Natural killer cell (primary cell): ENCODE results near the gene CACNA1C. TPM values are rescaled to one million over a fixed set of nuclear protein-coding genes. Genes with fewer than 3 reads are reported as not detected.

Source experiments
- ATAC-seq, 3 donors: fragments of 150-1000 bp in 2 of 3; fragments of 200-7000 bp in 1 of 3; cut with Tn5 transposase; 1 replicate in 1 of 3; 2 replicates in 2 of 3; pipeline ENCODE4 v1.10.0; 2021; ENCODE audit warnings: mild to moderate bottlenecking in 2 of 3, moderate library complexity in 2 of 3
- DNase-seq, 2 donors: peaks; one replicate each; pipeline versions ENCODE4 v3.0.0 to v3.0.0-alpha.2; 2013 to 2021; ENCODE audit warnings: mixed read lengths in 1 of 2
- H3K27ac ChIP-seq: one replicate; pipeline ENCODE4 v1.5.1; 2013; ENCODE audit warnings: mild to moderate bottlenecking, low read length
- H3K27me3 ChIP-seq: one replicate; pipeline ENCODE4 v1.6.1; 2013; ENCODE audit warnings: low read length; ENCODE audit not compliant: control insufficient read depth, insufficient read depth
- H3K36me3 ChIP-seq: one replicate; pipeline ENCODE4 v1.6.1; 2013; ENCODE audit warnings: low read length; ENCODE audit not compliant: control insufficient read depth, insufficient read depth
- H3K4me1 ChIP-seq: one replicate; pipeline ENCODE4 v1.6.1; 2013; ENCODE audit warnings: low read length; ENCODE audit not compliant: control insufficient read depth, insufficient read depth
- H3K4me3 ChIP-seq: one replicate; pipeline ENCODE4 v1.5.1; 2013; ENCODE audit warnings: low read length
- H3K9me3 ChIP-seq: one replicate; pipeline ENCODE4 v1.6.1; 2013; ENCODE audit warnings: low read length; ENCODE audit not compliant: control insufficient read depth, insufficient read depth
- H3K27ac Mint-ChIP-seq, 2 donors: one replicate each; pipeline ENCODE4 v1.8.0; 2022; ENCODE audit warnings: mild to moderate bottlenecking in 2 of 2, mixed read lengths in 2 of 2, moderate library complexity in 1 of 2
- H3K27me3 Mint-ChIP-seq, 2 donors: one replicate each; pipeline ENCODE4 v1.8.0; 2022; ENCODE audit warnings: low read depth in 2 of 2, mixed read lengths in 2 of 2
- H3K36me3 Mint-ChIP-seq: one replicate; pipeline ENCODE4 v1.8.0; 2022; ENCODE audit warnings: mixed read lengths
- H3K4me1 Mint-ChIP-seq, 2 donors: one replicate each; pipeline ENCODE4 v1.8.0; 2022; ENCODE audit warnings: mixed read lengths in 2 of 2
- H3K4me3 Mint-ChIP-seq: one replicate; pipeline ENCODE4 v1.8.0; 2022; ENCODE audit warnings: mild to moderate bottlenecking, moderate library complexity, mixed read lengths
- H3K9me3 Mint-ChIP-seq, 2 donors: one replicate each; pipeline ENCODE4 v1.8.0; 2022; ENCODE audit warnings: mixed read lengths in 2 of 2
- WGBS: methylation state at CpG from one replicate; pipeline ENCODE4 v1.1.7; 2013; ENCODE audit warnings: missing lambda C conversion rate; ENCODE audit not compliant: insufficient coverage; 5-methylcytosine and 5-hydroxymethylcytosine counted together
- intact Hi-C: fragments of 100-400 bp; cut with micrococcal nuclease; formaldehyde crosslinking; loops from one replicate; pipeline ENCODE4 v1.14.2; 2022
- total RNA-seq, 4 donors: library from RNA; stranded (reverse); fragments of 120-200 nt in 1 of 4; gene quantifications; one replicate each; pipeline versions ENCODE4 v1.2.3 to v1.2.4, GENCODE V29; 2013 to 2022
- TF ChIP-seq, protein P1 (sequence below): fragments of 200-600 bp; IDR thresholded peaks from one replicate; pipeline ENCODE4 v1.8.0; 2022; ENCODE audit warnings: antibody characterized with exemption

Gene CACNA1C
- total RNA-seq, 3 donors from 2014 or later (not counting 1 experiment from before 2014, with no cell fraction given): 0.07 to 0.35 (median 0.08) TPM

DNA sequence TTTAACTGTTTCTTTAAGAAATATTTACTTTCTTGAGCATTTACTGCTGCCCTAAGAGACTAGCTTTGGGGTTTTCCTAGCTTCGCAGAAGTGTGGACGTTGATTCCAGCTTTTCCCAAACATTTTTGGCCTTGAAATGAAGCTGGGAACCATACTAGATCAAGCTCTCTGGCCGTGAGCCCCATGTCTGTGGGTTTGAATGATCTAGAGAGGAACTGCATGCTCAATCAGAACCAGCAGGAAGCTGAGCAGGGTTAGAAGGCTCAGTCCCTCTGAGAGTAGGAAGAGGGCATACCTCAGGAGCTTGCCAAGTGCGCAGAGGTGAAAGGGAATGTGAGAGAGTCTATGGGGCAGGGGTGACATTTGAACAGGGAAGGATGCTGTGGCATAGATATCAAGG lies 292.1 kb downstream of the CACNA1C start:
- DNase-seq (no peak), ATAC-seq (no peak)
- 46% methylated on average over 4 of the region's 4 CpGs for WGBS

DNA sequence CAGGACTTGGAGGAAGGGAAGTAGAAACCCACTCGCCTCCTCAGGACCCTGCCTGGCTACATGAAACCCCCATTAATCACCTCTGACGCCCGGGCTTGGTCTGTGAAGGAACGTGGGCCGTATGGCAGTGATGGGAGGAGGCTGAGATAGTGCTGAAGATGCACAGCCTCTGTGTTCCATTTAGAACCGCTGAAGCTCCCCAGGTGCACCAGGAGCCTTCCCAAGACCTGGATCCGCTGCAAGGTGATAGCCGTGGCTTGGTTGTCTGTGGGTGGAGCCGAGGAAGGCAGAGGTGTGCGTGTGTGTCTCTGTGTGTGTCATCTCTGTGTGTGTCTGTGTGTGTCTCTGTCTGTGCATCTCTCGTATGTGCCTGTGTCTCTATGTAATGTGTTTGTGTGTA lies 293.1 kb downstream of the CACNA1C start:
- no peaks in the 10 kb centered on the region for H3K36me3 ChIP-seq
- H3K4me3 Mint-ChIP-seq: no peak overlapping the region
- intact Hi-C loops: no loop called here
- no peaks in the 10 kb centered on the region for H3K9me3 ChIP-seq
- DNase-seq (no peak), ATAC-seq (no peak)
- H3K4me3 ChIP-seq: no peak overlapping the region
- H3K27me3 ChIP-seq: no peaks in the 10 kb centered on the region
- H3K27ac ChIP-seq: no peak overlapping the region
- H3K4me1 Mint-ChIP-seq: no peaks in the 10 kb centered on the region
- WGBS: 91% methylated on average over 10 of the region's 11 CpGs
- H3K36me3 Mint-ChIP-seq: no peaks in the 10 kb centered on the region
- TF ChIP-seq, protein P1, sequence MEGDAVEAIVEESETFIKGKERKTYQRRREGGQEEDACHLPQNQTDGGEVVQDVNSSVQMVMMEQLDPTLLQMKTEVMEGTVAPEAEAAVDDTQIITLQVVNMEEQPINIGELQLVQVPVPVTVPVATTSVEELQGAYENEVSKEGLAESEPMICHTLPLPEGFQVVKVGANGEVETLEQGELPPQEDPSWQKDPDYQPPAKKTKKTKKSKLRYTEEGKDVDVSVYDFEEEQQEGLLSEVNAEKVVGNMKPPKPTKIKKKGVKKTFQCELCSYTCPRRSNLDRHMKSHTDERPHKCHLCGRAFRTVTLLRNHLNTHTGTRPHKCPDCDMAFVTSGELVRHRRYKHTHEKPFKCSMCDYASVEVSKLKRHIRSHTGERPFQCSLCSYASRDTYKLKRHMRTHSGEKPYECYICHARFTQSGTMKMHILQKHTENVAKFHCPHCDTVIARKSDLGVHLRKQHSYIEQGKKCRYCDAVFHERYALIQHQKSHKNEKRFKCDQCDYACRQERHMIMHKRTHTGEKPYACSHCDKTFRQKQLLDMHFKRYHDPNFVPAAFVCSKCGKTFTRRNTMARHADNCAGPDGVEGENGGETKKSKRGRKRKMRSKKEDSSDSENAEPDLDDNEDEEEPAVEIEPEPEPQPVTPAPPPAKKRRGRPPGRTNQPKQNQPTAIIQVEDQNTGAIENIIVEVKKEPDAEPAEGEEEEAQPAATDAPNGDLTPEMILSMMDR: no peak
- no peaks in the 10 kb centered on the region for H3K9me3 Mint-ChIP-seq
- H3K4me1 ChIP-seq: peaks cover 5% of the 10 kb centered on the region
- no peak overlapping the region for H3K27ac Mint-ChIP-seq
- peaks cover 3 to 10% of the 10 kb centered on the region in 2 donors for H3K27me3 Mint-ChIP-seq

More for the DNA sequence above, 292.1 kb downstream of the CACNA1C start:
- H3K27ac Mint-ChIP-seq: no peak overlapping the region
- Histone ChIP-seq H3K4me3 (no peak overlapping the region), H3K4me1 (peaks cover 5% of the 10 kb centered on the region), H3K27me3 (no peaks in the 10 kb centered on the region), H3K36me3 (no peaks in the 10 kb centered on the region), H3K9me3 (no peaks in the 10 kb centered on the region), H3K27ac (no peak overlapping the region)
- H3K36me3 Mint-ChIP-seq: no peaks in the 10 kb centered on the region
- TF ChIP-seq, protein P1: no peak
- no peak overlapping the region for H3K4me3 Mint-ChIP-seq
- H3K27me3 Mint-ChIP-seq: peaks cover 3 to 10% of the 10 kb centered on the region in 2 donors
- H3K9me3 Mint-ChIP-seq: no peaks in the 10 kb centered on the region
- intact Hi-C loops: no loop called here
- H3K4me1 Mint-ChIP-seq: no peaks in the 10 kb centered on the region

GRCh38 chr12:2346416-2346815 lies 293.6 kb downstream of the CACNA1C start:
- 85% methylated on average over 5 of the region's 5 CpGs for WGBS
- ATAC-seq: no peak

More at GRCh38 chr12:2346416-2346815, 293.6 kb downstream of the CACNA1C start:
- no peaks in the 10 kb centered on the region for H3K9me3 Mint-ChIP-seq
- Histone ChIP-seq H3K27me3 (no peaks in the 10 kb centered on the region), H3K27ac (no peak overlapping the region), H3K4me1 (peaks cover 3% of the 10 kb centered on the region), H3K4me3 (no peak overlapping the region), H3K36me3 (no peaks in the 10 kb centered on the region), H3K9me3 (no peaks in the 10 kb centered on the region)
- no peak for DNase-seq
- H3K4me3 Mint-ChIP-seq: no peak overlapping the region
- no peaks in the 10 kb centered on the region for H3K4me1 Mint-ChIP-seq
- intact Hi-C loops: no loop called here
- no peaks in the 10 kb centered on the region for H3K36me3 Mint-ChIP-seq
- H3K27ac Mint-ChIP-seq: no peak overlapping the region
- TF ChIP-seq, protein P1: no peak
- peaks cover 3 to 10% of the 10 kb centered on the region in 2 donors for H3K27me3 Mint-ChIP-seq
